GM19455 (cell line): ENCODE data around the gene ADIPOR2.
"Not testable (repeated sequence)": the region's sequence is repeated elsewhere in the genome, so short reads cannot be mapped to it uniquely, and the experiment has no call there.

ENCODE experiments used
- ATAC-seq: cut with Tn5 transposase; IDR thresholded peaks from one replicate; pipeline ENCODE4 v1.9.1; 2021; ENCODE audit not compliant: unreplicated experiment

Gene ADIPOR2

GRCh38 chr12:1731019-1731687 lies 40.3 kb downstream of the ADIPOR2 start:
- no peak for ATAC-seq

- not testable (repeated sequence) for ATAC-seq
Measured at GRCh38 chr12:1731688-1732078, 40.8 kb downstream of the ADIPOR2 start.

GRCh38 chr12:1732914-1733313 lies 42.0 kb downstream of the ADIPOR2 start:
- no peak for ATAC-seq

GRCh38 chr12:1733712-1734111 lies 42.8 kb downstream of the ADIPOR2 start:
- not testable (repeated sequence) for ATAC-seq

GRCh38 chr12:1737652-1738286 lies 46.9 kb downstream of the ADIPOR2 start:
- ATAC-seq, result no peak

GRCh38 chr12:1738446-1738845 lies 47.6 kb downstream of the ADIPOR2 start:
- ATAC-seq, result no peak

- no peak for ATAC-seq
Measured at GRCh38 chr12:1739368-1739767, 48.5 kb downstream of the ADIPOR2 start.

- ATAC-seq, result no peak
Measured at GRCh38 chr12:1740161-1740948, 49.5 kb downstream of the ADIPOR2 start.

GRCh38 chr12:1741154-1741949 lies 50.5 kb downstream of the ADIPOR2 start:
- ATAC-seq, result no peak

GRCh38 chr12:1744932-1745331 lies 54.1 kb downstream of the ADIPOR2 start:
- ATAC-seq, result no peak

- ATAC-seq, result no peak
Measured at GRCh38 chr12:1747609-1748008, 56.7 kb downstream of the ADIPOR2 start.

GRCh38 chr12:1749019-1749418 lies 58.1 kb downstream of the ADIPOR2 start:
- no peak for ATAC-seq

GRCh38 chr12:1750300-1750699 lies 59.4 kb downstream of the ADIPOR2 start:
- no peak for ATAC-seq

- ATAC-seq, result no peak
Measured at GRCh38 chr12:1758376-1758775, 67.5 kb downstream of the ADIPOR2 start.

GRCh38 chr12:1758887-1759286 lies 68.0 kb downstream of the ADIPOR2 start:
- no peak for ATAC-seq

- no peak for ATAC-seq
Measured at GRCh38 chr12:1760566-1761382, 69.9 kb downstream of the ADIPOR2 start.

- ATAC-seq, result no peak
Measured at GRCh38 chr12:1761857-1762256, 71.0 kb downstream of the ADIPOR2 start.

GRCh38 chr12:1763153-1763552 lies 72.3 kb downstream of the ADIPOR2 start:
- ATAC-seq, result no peak

GRCh38 chr12:1766110-1766509 lies 75.2 kb downstream of the ADIPOR2 start:
- no peak for ATAC-seq

GRCh38 chr12:1767407-1768090 lies 76.7 kb downstream of the ADIPOR2 start:
- no peak for ATAC-seq
